D341Med (cell line): ENCODE measurements around the gene EXOC4.

ENCODE experiments used
- DNase-seq: peaks from one replicate; pipeline ENCODE4 v3.0.0; 2012; ENCODE audit warnings: low spot score

EXOC4 gene

DNA sequence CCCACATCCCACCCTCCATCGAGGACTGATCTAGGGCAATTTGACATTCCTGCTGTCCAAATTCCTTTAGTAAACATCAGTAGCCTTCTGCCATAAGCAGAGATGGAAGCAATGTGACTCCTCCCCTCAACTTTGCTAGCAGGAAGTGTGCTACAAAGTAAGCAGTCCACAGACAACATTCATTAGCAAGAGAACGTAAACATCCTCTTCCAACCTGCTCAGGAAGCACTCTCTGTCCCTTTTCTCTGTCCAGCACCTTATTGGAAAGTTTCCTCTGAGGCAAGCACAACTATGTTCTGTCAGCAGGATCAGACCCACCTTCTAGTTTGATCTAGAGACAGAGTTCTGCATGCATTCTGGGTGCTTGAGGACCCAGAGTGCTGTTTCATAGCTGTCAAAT is 826.1 kb downstream of the EXOC4 start:
- DNase-seq, result no peak

DNA sequence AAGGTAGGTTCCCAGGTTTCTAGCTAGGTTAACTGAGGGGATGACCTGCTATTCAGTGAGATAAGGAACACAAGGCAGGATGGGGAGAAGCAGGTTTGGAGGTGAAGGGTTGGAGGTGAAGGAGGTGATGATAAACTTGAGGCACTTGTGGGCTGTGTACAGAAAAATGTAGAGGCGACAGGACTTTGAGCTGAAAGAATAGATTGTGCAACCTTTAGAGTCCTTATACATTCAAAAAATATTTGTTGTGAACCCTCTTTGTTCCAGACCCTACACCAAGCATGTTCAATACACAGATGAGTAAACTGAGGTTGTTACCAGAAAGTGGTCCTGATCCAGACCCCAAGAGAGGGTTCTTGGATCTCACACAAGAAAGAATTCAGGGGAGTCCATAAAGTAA is 828.8 kb downstream of the EXOC4 start:
- no peak for DNase-seq

DNA sequence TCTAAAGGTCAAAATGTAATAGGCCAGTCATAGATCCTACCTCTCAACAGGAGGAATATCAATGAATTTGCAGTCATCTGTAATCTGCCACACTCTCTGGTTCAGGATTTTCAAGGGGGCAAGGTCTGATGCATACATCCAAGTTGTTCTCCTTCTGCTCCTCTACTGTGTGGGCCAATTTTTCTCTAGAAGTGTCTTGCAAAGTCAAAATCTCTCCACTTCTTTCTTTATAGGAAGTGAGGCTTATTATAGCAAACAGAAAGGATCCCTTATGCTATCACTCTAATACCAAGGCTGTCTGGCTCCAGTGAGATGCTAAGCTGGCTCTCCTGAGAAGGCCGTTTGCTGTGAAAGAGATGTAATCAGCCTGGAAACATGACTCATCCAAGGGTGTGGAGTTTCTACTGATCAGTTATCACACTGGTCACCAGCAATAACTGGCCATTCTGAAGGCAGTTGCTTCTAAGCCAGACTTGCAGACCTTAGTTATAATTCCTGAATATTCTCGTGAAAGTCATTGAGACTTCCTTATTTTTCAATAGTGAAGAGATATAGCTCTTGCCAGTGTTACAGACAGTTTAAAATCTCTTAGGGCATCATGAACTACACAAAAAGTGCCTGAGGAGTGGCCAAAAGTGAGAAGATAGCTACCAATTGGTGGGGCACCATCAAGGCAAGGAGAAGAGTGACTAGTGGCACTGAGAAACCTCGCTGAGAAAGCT is 831.0 kb downstream of the EXOC4 start:
- DNase-seq, result no peak

DNA sequence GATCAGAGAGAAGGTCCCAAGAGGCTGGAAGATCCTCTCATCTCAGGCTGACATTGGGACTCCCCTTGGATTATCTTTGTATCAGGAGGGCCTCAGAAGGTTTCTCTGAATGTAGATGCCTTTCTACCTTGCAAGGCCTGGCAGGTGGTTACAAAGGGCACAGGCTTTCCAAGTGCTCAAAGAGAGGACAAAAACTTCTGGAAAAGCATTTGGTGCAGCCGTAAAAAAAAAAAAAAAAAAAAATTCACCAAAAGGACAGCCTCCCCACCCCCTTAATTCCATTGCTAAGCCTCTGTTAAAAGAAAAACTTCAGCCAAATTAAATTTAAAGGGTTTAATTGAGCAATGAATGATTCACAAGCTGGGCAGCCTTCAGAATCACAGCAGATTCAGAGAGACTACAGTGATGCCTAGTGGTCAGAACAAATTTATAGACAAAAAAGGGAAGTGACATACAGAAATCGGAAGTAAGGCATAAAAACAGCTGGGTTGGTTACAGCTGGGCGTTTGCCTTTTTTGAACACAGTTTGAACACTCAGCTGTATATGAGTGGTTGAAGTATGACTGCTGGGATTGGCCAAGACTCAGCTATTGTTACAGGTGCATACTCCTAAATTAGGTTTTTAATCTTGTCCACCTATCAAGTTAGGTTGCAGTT is 831.7 kb downstream of the EXOC4 start:
- DNase-seq, result no peak

DNA sequence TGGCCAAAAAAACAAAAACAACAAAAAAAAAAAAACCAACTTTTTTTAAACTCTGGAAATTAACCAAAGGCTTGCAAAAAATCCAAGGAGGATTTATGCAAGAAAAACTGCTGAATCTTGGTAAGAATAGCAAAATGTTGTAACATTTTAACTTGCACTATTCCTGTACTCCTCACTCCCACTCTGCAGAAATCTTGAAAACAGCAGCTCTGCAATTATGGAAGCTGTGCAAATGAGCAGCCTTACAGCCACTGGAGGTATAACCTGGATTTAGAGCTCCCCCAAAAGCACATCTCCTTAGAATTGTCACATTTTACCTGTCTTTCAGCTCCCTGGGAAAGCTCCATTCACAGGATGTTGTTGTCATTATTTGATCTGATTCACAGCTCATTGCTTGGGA is 832.4 kb downstream of the EXOC4 start:
- DNase-seq, result no peak

DNA sequence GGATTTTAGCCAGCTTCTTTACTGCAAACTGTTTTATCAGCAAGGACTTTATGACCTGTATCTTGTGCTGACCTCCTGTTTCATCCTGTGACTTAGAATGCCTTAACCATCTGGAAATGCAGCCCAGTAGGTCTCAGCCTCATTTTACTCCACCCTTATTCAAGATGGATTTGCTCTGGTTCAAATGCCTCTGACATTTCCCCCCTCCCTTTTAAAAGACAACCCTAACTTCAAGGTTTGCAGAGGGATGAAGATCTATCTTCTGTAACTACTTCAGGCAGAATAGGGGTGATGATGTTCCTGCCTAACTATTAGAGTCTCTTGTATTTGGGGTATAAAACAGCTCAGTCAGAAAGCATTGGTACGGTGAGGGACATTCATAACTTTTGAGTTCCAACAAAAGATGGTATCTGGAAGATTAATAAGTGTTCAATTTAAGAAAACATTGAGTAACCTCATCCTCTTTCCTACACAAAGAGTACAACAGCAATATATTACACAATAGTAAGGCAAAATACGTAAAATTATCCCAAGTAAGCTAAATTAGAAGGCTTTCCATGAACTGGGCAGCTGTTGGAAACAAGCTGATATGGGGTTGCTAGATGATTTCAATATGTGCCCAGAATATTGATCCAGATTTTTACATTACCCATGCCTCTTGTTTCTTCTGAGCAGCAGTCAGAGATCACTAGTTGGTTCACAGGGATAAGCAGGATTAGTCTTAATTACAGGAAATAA is 834.3 kb downstream of the EXOC4 start:
- no peak for DNase-seq

DNA sequence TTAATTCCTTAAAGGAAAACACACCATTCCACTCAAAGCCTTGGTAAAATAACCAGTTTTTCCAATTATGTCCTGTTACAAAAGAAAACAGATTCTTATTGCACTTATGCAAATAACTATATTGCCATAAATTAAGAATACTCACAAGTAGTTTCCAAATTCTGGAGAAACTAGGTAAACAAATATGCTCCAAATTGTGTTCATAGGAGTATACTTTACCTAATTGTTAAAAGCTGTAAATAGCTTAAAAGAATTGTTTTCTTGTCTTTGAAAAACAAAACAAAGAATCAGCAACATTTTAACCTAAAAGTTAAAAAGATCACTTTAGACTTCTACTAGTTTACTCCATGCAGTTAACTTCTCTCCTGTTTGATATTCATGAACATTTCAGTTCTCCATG is 835.3 kb downstream of the EXOC4 start:
- no peak for DNase-seq

DNA sequence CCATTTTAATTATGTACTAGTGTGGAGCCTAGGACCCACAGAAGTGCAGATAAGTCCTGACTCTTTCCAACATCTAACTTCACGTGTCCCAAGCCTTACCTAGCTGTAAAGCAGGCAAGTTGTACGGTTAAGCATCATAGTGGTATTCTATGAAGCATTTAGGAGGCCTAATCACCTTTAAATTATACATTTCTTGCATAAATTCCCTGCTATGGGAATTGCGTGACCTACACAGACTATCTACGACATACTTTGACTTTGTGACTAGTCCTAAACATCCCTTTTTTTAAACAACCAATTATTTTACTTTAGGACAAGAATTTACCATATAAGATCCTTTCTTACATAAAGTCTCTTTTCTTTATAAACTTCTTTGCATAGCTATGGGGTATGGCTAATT is 836.6 kb downstream of the EXOC4 start:
- DNase-seq, result no peak

DNA sequence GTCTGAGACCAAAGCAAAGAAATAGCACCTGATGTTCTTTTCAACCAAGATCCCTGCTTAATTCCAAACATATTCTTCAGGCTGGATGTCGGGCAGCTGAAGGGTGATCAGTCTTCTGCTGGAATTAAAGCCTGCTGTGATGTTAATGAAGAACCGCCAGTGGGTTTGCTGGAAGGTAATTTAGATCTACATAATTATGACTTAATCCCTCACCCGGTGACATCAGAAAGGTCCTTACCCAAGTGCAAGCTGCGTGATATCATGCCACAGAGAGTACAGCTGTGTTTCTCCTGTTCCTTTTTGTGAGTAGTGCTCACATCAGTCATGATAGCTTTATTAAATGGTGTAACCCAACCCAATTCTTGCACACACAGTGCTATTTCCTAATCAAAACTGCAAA is 845.2 kb downstream of the EXOC4 start:
- no peak for DNase-seq

DNA sequence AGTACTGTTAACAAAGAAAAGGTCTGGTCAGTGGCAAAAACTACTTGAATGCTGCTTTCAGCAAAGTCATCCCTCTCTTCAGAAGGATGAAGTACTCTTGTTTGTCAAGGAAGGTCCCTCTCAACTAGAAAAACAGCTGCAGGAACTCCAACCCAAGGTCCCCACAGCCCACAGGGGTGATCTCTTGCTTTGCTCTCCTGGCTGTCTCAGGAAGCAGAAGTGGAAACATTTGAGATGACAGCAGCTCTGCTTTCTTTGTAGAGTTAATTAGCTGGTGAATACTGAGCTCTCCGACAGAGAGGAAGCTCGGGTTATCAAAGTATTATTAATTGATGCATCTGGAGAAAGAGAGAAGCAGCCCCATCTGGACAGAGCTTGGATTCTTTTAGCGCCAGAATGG is 848.8 kb downstream of the EXOC4 start:
- DNase-seq, result no peak

DNA sequence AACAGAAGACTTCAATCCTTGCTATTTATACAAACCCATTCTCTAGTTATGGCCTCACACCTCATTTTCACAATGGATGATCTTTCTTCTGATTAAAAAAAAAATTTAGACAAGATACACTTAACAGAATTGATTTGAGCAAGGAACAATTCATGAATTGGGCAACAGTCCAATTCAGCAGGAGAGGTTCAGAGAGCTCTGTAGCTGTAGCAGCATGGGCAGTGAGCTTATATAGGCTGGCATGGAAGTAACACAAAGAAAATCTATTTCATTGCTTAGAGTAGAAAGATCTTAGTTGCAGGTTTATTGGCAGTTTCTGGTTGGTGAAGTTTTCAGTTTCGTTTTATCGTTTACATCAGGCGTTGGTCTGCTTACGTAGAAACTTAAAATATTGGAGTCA is 851.3 kb downstream of the EXOC4 start:
- DNase-seq, result no peak

DNA sequence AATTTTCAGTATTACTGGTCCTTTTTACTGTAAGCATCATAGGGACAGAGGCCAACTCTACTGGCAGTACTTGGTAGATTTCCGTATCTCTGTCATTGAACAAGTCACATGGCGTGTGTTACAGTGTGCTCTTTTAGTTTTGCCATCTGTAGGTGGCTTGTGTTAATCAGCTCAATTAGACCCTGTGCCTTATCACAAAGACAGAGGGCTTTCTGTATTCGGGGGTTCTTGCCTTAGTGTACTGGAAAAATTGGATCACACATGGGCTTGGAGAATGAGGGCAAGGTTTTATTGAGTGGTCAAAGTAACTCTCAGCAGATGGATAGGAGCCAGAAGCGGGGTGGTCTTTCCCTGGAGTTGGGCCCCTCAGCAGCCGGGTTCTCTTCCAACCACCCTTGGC is 853.0 kb downstream of the EXOC4 start:
- no peak for DNase-seq

DNA sequence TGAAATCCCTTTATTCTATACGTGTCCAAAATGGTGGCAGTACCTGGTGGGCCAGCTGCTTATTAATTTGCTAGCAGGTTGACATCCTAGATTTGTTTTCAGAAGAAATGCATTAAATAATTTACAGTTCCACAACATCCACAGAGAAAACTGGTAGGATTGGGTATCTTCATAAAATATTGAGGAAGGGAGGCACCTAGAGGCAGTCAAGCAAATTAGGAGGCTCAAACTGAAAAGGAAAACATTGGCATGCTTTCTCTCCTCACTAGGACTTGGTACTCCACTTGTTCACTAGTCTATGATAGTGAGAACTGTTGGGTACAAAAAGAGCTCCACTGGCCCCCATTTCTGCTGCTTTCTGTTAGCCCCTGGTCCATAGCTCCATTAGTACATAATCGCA is 855.9 kb downstream of the EXOC4 start:
- DNase-seq, result no peak

DNA sequence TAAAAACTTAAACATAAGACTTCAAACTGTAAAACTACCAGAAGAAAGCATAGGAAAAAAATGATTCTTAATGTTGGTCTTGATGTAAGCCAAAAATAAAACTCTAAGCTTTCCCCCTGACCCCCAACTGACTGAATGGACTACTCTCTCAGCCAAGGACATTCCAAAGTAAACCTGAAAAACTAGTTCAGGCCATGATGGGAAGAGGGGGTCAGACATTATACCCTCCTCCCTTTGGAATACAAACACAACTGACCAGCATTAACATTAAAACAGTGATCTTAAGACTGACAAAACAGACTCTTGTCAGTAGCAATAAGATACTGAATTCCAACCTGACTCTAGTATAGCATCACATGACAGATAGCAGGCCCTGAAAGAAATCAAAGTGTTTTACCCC is 860.8 kb downstream of the EXOC4 start:
- DNase-seq, result no peak

DNA sequence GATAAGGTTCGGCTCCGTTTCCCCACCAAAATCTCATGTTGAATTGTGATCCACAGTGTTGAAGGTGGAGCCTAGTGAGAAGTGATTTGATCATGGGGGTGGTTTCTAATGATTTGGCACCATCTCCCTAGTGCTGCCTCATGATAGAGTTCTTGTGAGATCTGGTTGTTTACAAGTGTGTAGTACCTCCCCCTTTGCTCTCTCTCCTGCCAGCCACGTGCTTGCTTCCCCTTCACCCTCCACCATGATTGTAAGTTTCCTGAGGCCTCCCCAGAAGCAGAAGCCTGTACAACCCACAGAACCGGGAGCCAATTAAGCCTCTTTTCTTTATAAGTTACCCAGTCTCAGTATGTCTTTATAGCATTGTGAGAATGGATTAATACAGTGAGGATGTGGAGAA is 862.1 kb downstream of the EXOC4 start:
- no peak for DNase-seq
